Fibroblast of upper back skin (primary cell): Measurements from ENCODE around the gene FASTK.

Source experiments
- DNase-seq: peaks from one replicate; pipeline ENCODE4 v3.0.0-alpha.2; 2013

The FASTK gene

GRCh38 chr7:151095828-151096475, 15.3 kb upstream of the FASTK start:
- DNase-seq = no peak

DNA sequence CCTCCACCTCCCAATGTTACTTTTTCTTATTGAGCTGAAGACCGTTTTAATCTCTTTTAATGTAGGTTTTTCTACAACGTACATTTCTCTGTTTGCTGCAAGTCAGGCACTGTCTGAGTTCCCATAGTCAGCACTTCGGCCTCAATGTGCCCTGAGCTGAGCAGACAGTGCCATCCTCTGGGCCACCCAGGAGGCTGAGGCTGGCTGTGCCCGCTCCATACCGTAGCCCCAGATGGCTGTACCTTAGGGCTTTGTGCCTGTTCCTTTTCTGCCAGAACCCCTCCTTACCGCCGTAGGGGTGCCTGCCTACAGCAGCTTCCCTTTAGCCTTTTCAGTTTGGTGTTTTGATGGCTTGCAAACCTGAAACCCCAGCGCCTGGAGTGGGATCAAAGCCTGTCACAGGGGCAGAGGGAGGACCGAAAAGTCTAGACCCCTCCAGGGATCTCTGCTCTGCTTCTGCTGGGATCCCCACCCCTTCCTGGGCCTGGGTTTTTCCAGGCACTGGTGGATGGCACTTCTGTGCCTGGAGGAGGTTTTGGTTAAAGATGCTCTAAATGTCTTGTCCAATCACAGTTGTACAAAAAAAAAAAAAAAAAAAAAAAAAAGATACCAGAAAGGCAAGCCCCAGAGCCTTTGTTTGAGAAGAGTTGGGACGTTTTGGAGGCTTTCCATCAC, 14.7 kb upstream of the FASTK start:
- DNase-seq = no peak

DNA sequence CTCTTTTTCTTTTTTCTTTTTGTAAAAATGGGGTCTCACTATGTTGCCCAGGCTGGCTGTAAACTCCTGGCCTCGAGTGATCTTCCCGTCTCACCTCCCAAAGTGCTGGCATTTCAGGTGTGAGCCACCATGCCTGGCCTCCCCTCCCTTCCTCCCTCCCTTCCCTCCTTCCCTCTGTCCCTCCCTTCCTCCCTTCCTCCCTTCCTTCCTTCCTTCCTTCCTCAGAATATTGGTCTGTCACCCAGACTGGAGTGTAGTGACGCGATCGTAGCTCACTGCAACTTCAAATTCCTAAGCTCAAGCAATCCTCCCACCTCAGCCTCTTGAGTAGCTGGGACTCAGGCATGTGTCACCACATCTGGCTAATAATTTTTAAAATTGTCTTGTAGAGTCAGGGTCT, 14.1 kb upstream of the FASTK start:
- DNase-seq = peak; percentile 25

- no peak for DNase-seq
Measured at GRCh38 chr7:151093748-151094147, 13.1 kb upstream of the FASTK start.

GRCh38 chr7:151091988-151092387, 11.4 kb upstream of the FASTK start:
- no peak for DNase-seq

GRCh38 chr7:151091431-151091830, 10.8 kb upstream of the FASTK start:
- DNase-seq = no peak

DNA sequence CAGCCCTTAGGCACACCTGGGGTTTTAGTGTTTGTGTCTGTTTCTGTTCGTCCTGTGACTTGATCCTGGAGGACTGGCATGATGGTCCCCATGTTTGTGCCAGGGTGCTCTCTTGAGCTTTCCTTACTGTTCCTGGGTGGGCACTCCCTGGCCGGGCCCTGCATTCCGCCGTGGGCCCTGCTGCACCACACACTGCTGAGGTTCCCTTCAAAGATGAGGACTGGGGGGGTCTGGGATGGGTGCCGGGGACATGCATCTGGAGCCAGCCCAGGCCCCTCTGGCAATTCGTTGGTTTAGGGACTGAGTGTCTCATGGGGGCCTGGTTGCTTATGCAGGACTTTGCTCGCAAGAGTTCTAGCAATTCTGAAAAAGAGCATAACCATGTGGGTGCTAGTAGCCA, 10.4 kb upstream of the FASTK start:
- DNase-seq = no peak

GRCh38 chr7:151089893-151090730, 9.5 kb upstream of the FASTK start:
- DNase-seq = no peak

DNA sequence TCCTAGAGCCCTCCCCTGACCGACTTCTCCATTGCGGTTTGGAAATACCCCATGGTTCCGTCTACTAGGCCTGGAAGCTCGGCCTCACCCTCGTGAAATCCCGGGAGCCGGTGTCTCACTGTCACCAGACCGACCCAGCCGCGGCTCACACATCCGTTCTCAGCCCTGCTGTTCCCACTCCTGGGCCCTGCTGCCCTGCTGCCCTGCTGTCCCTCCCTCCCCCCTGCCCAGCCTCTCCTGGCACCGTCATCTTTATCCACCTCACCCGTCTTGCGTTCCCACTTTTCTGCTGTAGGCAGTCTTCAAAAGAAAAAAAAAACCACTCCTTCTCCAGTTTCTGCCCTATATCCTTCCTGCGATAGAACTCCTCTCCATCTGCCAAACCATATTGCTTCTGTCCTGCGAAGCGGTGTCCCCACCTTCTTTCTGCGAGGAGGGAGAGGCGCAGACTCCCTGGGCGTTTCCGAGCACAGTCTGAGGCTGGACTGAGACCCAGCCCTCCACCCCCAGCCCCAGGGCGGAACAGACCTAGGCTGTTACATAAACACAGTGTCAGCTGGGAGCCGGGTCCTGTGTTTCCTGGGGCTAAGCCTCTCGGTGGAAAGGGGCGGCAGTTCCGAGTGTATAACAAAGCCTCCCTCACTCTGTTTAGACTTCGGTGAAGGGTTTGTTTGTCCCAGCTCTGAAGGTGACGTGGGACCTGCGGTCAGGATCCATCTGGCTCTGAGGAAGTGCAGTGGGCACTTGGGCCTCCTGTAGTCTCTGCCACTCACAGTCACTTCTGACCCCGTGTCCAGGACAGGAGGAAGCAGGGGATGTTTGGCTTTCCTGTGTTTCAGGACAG, 8.5 kb upstream of the FASTK start:
- peak; percentile 32 for DNase-seq

GRCh38 chr7:151088019-151088855, 7.6 kb upstream of the FASTK start:
- peak; percentile 37 for DNase-seq

DNA sequence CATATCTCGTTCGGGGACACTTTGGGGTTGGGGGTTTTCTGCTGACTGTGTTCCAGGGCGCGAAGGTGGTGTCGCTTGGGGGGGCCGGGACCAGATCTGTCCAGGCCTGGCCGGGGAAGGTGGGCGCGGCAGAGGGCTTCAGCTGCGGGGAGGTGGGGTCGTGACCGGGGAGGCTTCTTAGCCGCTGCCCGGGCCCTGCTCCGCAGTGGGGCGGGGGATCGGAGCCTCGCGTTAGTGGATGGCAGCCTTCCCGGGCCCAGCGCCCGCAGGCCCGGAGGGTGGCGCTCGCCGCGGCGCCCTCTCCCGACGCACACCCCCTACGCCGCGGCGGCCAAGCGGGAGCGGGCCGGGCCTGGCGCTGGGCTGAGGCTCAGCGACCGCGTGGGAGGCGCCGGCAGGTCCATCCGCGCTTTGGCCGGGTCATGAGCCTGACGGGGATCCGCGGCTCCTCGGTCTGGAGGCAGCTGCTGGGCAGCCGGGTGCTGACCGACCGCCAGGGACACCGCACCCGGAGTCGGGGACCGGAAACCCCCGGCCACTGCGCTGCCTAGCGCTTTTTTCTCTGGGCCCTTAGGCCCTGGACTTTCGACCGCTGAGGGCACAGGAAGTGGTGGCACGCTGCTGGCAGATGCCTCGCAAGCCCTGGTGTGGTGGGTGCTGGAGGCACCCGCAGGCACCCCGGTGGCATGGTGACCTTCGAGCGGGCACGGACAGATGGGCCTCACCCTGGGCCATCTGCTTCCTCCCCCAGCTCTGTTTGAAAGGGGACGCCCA, 6.8 kb upstream of the FASTK start:
- DNase-seq = peak; percentile 38

DNA sequence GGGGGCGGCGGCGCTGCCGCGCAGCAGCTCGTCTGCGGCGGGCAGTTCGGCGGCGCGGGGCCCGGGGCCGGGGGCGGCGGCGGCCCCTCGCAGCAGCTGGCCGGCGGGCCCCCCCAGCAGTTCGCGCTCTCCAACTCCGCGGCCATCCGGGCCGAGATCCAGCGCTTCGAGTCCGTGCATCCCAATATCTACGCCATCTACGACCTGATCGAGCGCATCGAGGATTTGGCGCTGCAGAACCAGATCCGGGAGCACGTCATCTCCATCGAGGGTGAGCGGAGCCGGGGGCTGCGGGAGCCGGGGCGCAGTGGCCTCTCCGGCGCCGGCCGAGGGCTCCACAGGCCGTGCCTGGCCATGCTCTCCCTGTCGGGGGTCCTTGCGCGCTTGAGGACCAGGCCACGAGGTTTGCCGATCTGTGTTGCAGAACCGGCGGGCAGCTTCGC, 6.2 kb upstream of the FASTK start:
- DNase-seq = peak; percentile 26

- DNase-seq = peak; percentile 74
Measured at GRCh38 chr7:151085691-151086620, 5.3 kb upstream of the FASTK start, which contains the start of gene AGAP3. Gene AGAP3, plus strand, starts transcription at chr7:151086475. Its CDS starts 267 bp downstream, at chr7:151086742.

- DNase-seq = no peak
Measured at GRCh38 chr7:151085329-151085690, 4.7 kb upstream of the FASTK start.

GRCh38 chr7:151083824-151084160, 3.2 kb upstream of the FASTK start:
- no peak for DNase-seq

GRCh38 chr7:151083071-151083823, 2.6 kb upstream of the FASTK start, which contains the start of gene TMUB1:
Gene TMUB1, minus strand, starts transcription at chr7:151083493. Its CDS starts 930 bp downstream, at chr7:151082563.
- peak; percentile 53 for DNase-seq

DNA sequence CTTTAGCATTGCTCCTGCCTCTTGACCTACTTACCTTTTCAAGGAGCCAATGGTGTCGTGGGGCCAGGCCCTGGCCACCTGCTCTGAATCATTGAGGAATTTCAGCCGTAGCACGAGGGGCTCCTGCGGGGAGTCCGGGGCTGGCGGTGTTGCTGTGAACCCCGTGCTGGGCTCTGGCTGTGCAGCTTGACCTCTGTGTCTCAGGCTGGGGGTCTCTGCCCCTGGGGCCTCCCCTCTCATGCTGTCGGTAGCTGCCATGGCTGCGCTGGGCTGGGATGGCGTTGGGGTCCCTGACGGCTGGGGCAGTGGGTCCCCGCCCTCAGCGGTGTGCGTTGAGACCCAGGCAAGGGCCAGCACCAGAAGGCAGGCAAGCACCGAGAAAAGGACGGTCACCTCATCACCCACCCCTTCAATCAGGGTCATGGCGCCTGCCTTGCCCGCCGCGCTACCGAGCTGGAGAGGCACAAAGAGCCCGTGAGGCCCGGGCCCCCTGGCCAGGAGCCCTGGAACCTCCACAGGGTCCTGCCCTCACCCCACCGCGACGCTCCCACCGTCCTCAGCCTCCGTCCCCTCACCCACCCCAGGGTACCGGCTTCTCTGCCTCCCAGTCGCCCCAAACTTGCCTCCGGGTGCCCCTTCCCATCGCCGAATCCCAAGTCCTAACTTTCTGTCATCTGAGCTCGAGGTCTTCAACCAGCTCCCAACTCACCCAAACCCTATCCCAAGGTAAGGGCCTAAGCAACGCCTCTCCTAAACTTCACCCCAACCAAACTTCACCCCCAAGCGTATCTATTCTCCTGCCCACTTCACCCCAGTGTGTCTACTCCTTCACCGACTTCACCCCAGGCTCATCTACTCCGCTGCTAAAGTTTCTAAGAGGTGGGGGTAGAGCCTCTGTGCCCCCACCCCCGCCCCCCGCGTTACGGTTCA, 1.8 kb upstream of the FASTK start:
- DNase-seq = no peak
